Measurements from ENCODE around the gene RAD51B.

DNA sequence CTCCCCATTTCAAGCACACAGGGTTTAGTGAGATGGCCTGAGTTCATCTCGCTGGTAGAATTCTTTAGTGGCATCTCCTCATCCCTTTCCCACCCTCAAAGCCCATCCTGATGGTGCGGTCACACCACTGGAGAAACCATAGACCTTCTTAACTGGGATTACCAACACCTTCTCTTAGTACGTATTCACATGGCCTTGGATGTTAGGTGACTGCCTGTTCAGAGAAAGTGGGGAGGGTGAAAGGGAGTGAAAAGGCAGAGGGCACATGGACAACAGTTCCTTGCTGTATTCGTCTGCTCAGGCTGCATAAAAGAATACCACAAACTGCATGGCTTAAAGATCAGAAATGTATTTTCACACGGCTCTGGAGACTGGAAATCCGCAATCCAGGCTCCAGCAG, 667.2 kb downstream of the RAD51B start:
- TF ChIP-seq, protein P1, sequence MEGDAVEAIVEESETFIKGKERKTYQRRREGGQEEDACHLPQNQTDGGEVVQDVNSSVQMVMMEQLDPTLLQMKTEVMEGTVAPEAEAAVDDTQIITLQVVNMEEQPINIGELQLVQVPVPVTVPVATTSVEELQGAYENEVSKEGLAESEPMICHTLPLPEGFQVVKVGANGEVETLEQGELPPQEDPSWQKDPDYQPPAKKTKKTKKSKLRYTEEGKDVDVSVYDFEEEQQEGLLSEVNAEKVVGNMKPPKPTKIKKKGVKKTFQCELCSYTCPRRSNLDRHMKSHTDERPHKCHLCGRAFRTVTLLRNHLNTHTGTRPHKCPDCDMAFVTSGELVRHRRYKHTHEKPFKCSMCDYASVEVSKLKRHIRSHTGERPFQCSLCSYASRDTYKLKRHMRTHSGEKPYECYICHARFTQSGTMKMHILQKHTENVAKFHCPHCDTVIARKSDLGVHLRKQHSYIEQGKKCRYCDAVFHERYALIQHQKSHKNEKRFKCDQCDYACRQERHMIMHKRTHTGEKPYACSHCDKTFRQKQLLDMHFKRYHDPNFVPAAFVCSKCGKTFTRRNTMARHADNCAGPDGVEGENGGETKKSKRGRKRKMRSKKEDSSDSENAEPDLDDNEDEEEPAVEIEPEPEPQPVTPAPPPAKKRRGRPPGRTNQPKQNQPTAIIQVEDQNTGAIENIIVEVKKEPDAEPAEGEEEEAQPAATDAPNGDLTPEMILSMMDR (conservative IDR thresholded peaks at IDR 0.05; ENCODE audit: low read depth, low read length) = no peak
- TF ChIP-seq EZH2 (IDR thresholded peaks at IDR 0.05; ENCODE audit: borderline replicate concordance, low read depth, low read length, poor library complexity, severe bottlenecking) = no peak

Data from A673 (cell line).